SIG-M5 (cell line): ENCODE results near the gene GPR152.

ENCODE experiments used
- DNase-seq: peaks from one replicate; lab custom pipeline; 2025; lab: John Stamatoyannopoulos, UW

Gene GPR152, protein sequence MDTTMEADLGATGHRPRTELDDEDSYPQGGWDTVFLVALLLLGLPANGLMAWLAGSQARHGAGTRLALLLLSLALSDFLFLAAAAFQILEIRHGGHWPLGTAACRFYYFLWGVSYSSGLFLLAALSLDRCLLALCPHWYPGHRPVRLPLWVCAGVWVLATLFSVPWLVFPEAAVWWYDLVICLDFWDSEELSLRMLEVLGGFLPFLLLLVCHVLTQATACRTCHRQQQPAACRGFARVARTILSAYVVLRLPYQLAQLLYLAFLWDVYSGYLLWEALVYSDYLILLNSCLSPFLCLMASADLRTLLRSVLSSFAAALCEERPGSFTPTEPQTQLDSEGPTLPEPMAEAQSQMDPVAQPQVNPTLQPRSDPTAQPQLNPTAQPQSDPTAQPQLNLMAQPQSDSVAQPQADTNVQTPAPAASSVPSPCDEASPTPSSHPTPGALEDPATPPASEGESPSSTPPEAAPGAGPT

GRCh38 chr11:67452141-67452952, at the start of gene GPR152:
Gene GPR152, minus strand, starts transcription at chr11:67452729. Its CDS starts 5 bp downstream, at chr11:67452724.
- DNase-seq, result no peak

DNA sequence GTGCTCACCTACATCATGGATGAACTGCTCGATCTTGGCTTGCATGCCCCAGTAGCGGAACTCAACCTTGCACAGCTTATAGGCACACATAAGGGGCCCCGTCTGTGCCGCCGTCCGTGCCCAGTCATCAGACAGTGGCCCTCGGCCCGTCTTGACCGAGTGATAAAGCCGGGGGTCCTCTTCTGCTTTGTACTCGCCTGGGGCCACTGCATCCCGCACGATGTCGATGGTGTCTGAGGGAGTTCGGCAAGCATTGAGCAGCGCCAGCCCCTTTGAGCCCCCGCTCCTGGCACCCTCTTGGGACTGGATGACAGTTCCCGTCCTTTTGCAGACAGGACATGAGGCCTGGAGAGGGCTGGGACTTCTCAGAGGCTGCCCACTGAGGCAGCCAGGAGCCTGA, 49.3 kb upstream of the GPR152 start:
- DNase-seq, result no peak

DNA sequence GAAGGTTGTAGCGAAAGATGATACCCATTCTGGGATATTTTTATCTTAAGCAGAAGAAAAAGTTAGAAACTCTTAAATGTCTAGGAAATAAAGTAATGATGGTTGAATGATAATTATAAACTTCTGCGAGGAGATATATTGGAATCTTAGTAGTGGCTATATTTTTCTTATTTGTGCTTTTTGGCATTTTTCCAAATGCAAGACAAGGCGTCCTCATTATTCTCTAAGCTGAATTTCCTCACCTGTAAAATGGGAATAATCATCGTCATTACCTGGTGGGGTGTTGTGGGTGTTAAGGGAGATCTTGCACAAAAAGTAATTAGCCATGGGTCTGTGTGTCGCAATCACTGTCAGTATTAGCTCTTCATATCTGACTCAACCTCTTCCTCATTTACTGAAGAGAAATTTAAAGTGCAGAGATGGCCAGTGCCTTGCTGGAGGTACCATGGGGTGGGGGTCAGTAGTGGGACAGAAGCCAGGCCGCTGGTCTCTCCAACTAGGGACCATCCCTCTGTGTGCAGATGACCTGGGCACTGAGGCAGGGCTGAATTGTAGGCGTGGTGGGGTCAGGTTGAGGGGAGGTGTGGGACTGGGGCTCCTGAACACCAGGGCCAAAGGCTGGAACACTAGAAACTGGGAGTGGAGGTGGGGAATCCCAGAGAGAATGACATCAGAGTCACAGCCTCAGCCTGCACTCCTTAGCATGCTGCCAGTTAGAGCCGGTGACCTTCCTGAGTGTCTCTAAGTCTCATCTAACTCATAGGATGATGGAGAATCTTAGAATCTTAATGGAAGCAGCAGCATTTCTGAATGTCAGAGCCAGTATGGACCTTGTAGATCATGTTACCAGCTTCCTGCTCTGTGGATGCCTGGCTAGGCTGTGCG, 48.5 kb upstream of the GPR152 start:
- no peak for DNase-seq

DNA sequence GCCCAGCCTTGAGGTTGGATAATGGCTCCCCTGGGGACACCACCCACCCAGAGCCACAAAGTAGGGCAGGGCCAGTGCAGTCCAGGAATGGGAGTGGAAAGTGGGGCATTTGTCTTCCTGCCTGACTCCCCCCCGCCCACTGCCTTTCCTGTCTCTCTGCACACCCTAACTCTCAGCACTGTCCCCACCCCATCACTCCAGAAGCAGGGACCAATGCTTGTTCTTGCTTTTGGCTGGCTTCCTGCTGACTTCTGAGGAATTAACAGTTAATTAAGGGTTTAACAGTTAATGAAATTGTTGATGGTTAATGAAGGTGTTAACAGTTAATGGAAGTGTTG, 47.9 kb upstream of the GPR152 start:
- DNase-seq, result no peak

GRCh38 chr11:67499808-67500483, 47.4 kb upstream of the GPR152 start:
- no peak for DNase-seq

DNA sequence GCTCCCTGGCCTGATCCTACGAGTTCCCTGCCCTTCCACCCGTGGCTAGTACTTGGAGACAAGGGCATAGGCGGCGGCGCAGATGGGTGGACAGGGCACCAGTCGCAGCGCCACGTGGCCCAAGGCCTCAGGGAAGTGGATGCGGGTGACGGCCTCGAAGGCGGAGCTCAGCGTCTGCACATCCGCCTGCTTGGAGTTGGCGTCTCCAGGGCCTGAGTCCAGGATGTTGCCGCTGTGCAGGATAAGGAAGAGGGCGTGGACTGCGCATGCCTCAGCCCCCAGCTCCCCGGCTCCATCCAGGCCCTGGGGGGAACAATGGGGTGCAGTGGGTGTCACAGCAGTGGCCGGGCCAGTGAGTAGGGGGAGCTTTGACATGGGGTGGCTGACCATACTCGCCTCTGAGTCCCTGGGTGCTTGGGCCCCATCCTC, 46.0 kb upstream of the GPR152 start:
- DNase-seq, result no peak

- DNase-seq, result no peak
These were observed 45.2 kb upstream of the GPR152 start for GRCh38 chr11:67497656-67498291.

DNA sequence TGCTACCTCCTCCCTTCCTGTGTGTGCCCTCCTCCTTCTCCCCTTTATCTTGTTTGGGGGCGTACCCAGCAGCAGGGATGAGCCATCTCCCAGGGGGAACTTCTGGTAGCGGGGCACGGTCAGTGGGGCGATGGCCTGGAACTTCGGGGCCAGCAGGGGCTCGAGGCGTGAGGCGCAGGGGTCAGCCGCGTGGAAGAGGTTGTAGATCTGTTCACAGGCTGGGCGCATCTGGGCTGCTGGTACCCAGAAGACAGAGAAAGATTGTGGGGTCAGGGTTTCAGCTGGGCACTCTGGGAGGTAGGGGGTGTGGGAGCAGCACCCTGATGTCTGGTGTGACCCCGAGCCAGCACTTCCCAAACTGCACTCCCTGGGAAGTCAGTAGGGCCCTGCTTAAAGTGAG, 43.6 kb upstream of the GPR152 start:
- DNase-seq, result no peak

GRCh38 chr11:67495234-67496005, 42.9 kb upstream of the GPR152 start:
- no peak for DNase-seq

GRCh38 chr11:67494371-67495233, 42.1 kb upstream of the GPR152 start:
- DNase-seq, result no peak

- DNase-seq, result no peak
These were observed 41.2 kb upstream of the GPR152 start for GRCh38 chr11:67493548-67494370.

- DNase-seq, result no peak
These were observed 40.4 kb upstream of the GPR152 start for GRCh38 chr11:67492801-67493547.

DNA sequence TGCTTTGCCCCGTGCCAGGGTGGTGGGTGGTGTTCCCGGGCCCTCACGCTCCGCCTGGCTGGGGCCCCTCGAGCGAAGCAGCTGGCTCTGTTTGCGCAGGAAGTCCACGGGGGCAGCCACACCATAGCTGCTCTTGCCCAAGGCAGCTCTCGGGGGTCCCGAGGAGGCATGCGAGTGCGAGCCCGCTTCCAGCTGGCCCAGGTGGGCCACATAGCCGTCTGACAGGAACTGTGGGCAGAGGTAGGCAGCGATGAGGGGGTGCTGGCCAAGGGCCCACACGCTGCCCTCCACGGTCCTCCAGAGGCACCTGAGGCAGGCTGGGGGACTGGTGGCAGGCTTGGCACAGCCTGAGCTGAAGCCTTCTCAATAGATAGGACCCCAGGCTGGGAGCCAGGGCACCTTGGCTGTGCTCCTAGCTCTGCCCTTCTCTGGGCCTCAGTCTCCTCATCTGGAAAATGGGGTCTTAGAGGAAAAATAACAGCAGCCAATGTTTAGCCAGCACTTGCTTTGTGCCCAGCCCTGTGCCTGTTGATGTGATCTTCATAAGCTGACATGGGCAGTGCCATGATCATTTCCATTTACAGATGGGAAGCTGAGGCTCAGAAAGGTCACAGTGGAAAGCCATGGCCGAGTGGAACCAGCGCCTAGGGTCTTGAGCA, 39.7 kb upstream of the GPR152 start:
- no peak for DNase-seq

- DNase-seq, result no peak
These were observed 38.9 kb upstream of the GPR152 start for GRCh38 chr11:67491276-67492068.

DNA sequence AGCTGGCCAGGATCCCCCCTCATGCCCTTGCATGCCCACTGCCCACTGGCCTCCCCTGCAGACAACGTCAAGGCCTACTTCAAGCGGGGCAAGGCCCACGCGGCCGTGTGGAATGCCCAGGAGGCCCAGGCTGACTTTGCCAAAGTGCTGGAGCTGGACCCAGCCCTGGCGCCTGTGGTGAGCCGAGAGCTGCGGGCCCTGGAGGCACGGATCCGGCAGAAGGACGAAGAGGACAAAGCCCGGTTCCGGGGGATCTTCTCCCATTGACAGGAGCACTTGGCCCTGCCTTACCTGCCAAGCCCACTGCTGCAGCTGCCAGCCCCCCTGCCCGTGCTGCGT, 38.2 kb upstream of the GPR152 start:
- no peak for DNase-seq
